Lower lobe of right lung (tissue), 2 donors: Measurements from ENCODE around the gene ITIH5. TPM values are rescaled to one million over a fixed set of nuclear protein-coding genes. Genes with fewer than 3 reads are reported as not detected.

ENCODE experiments used
- ATAC-seq, 2 donors: fragments of 200-7000 bp; cut with Tn5 transposase; one replicate each; pipeline ENCODE4 v1.9.1; 2020 to 2022; ENCODE audit warnings: mild to moderate bottlenecking in 2 of 2, moderate library complexity in 2 of 2
- DNase-seq: peaks from one replicate; pipeline ENCODE4 v3.0.0-alpha.2; 2020
- H3K27ac ChIP-seq: fragments of 200-600 bp; one replicate; pipeline ENCODE4 v1.8.0; 2022
- H3K27me3 ChIP-seq: fragments of 200-600 bp; one replicate; pipeline ENCODE4 v1.8.0; 2022; ENCODE audit warnings: low read depth
- H3K36me3 ChIP-seq: fragments of 200-600 bp; one replicate; pipeline ENCODE4 v1.8.0; 2022; ENCODE audit warnings: mild to moderate bottlenecking
- H3K4me1 ChIP-seq: fragments of 200-600 bp; one replicate; pipeline ENCODE4 v1.8.0; 2022
- H3K4me3 ChIP-seq: fragments of 200-600 bp; one replicate; pipeline ENCODE4 v1.8.0; 2022; ENCODE audit warnings: mild to moderate bottlenecking
- H3K9me3 ChIP-seq: fragments of 200-600 bp; one replicate; pipeline ENCODE4 v1.8.0; 2022
- CTCF ChIP-seq: fragments of 200-600 bp; IDR thresholded peaks from one replicate; pipeline ENCODE4 v1.8.0; 2022; ENCODE audit warnings: antibody characterized with exemption, mild to moderate bottlenecking
- intact Hi-C: fragments of 100-400 bp; cut with DNase I; formaldehyde crosslinking; loops from one replicate; pipeline ENCODE4 v1.11.0; 2022
- total RNA-seq: library from RNA; stranded (reverse); fragmentation: NEBNext Ultra II Directional; extraction: Animal tissue kit (Norgen Biotek cat#: 25700); gene quantifications from one replicate; pipeline ENCODE4 v1.2.1, GENCODE V29; 2021
- donor health status: DM: no; HTN: yes; CAD: no; lungs with severe emphysema.

ITIH5 gene
- total RNA-seq, 1 donor from 2014 or later: 14.8 TPM

- TF ChIP-seq CTCF: no peak
- Histone ChIP-seq H3K27me3 (no peaks in the 10 kb centered on the region), H3K36me3 (no peaks in the 10 kb centered on the region), H3K27ac (no peak overlapping the region), H3K4me3 (no peak overlapping the region), H3K9me3 (peaks cover 6% of the 10 kb centered on the region), H3K4me1 (no peaks in the 10 kb centered on the region)
- intact Hi-C loops: no loop called here
- no peak for ATAC-seq
- DNase-seq: no peak
These were observed 151.3 kb downstream of the ITIH5 start for GRCh38 chr10:7515439-7515838.

- Histone ChIP-seq H3K27ac (no peak overlapping the region), H3K36me3 (no peaks in the 10 kb centered on the region), H3K4me3 (no peak overlapping the region), H3K27me3 (no peaks in the 10 kb centered on the region), H3K4me1 (no peaks in the 10 kb centered on the region), H3K9me3 (peaks cover 6% of the 10 kb centered on the region)
- ATAC-seq: no peak
- intact Hi-C loops: no loop called here
- no peak for TF ChIP-seq CTCF
- DNase-seq: no peak
These were observed 152.8 kb downstream of the ITIH5 start for GRCh38 chr10:7513936-7514335.

- Histone ChIP-seq H3K9me3 (peaks cover 6% of the 10 kb centered on the region), H3K27ac (no peak overlapping the region), H3K36me3 (no peaks in the 10 kb centered on the region), H3K27me3 (no peaks in the 10 kb centered on the region), H3K4me3 (no peak overlapping the region), H3K4me1 (no peaks in the 10 kb centered on the region)
- TF ChIP-seq CTCF: no peak
- ATAC-seq (no peak), DNase-seq (no peak)
- intact Hi-C loops: no loop called here
These were observed 153.3 kb downstream of the ITIH5 start for GRCh38 chr10:7513455-7513854.

GRCh38 chr10:7512487-7512886 lies 154.3 kb downstream of the ITIH5 start:
- intact Hi-C loops: no loop called here
- Histone ChIP-seq H3K36me3 (no peaks in the 10 kb centered on the region), H3K27me3 (no peaks in the 10 kb centered on the region), H3K4me1 (no peaks in the 10 kb centered on the region), H3K9me3 (peaks cover 6% of the 10 kb centered on the region), H3K4me3 (no peak overlapping the region), H3K27ac (no peak overlapping the region)
- no peak for TF ChIP-seq CTCF
- DNase-seq (no peak), ATAC-seq (no peak)

GRCh38 chr10:7511612-7512011 lies 155.2 kb downstream of the ITIH5 start:
- DNase-seq (no peak), ATAC-seq (no peak)
- no peak for TF ChIP-seq CTCF
- intact Hi-C loops: no loop called here
- Histone ChIP-seq H3K36me3 (no peaks in the 10 kb centered on the region), H3K4me3 (no peak overlapping the region), H3K9me3 (peaks cover 6% of the 10 kb centered on the region), H3K27me3 (no peaks in the 10 kb centered on the region), H3K4me1 (no peaks in the 10 kb centered on the region), H3K27ac (no peak overlapping the region)

Other genes with a start within 250 kb of the ITIH5 start
- 0.32 TPM for gene ITIH2, start 36.4 kb upstream of the ITIH5 start, total RNA-seq
- gene KIN, start 121.0 kb upstream of the ITIH5 start, total RNA-seq: 13.7 TPM
- gene ATP5F1C, start 121.2 kb upstream of the ITIH5 start, total RNA-seq: 183 TPM
- gene TAF3, start 151.5 kb upstream of the ITIH5 start, total RNA-seq: 10.8 TPM